H1 (cell line): ENCODE results near the gene TDRD1. TPM values are rescaled to one million over a fixed set of nuclear protein-coding genes. Genes with fewer than 3 reads are reported as not detected.
A peak's percentile ranks its signal among the peaks of the same experiment; 100 is the strongest.

Experiments used
- CTCF ChIA-PET: fragments of 300-600 bp; sonication (Branson Sonifier 250); formaldehyde crosslinking; loops from one replicate; lab custom pipeline; 2021; ENCODE audit not compliant: partially characterized antibody; lab: Charles Lee
- POLR2A ChIA-PET: fragments of 300-600 bp; sonication (Branson Sonifier 250); formaldehyde crosslinking; loops from one replicate; lab custom pipeline; 2021; ENCODE audit warnings: inconsistent platforms; ENCODE audit not compliant: partially characterized antibody; lab: Charles Lee
- DNase-seq, 2 experiments: peaks; one replicate each; pipeline versions ENCODE4 v3.0.0 to v3.0.0-alpha.2; 2010 to 2022; ENCODE audit warnings: low spot score in 2 of 2, low read depth in 1 of 2, mixed read lengths in 1 of 2
- FAIRE-seq: peaks from 2 replicates; lab custom pipeline; 2011; peaks lifted over from hg19 to GRCh38; lab: Jason Lieb, UNC
- H2AFZ ChIP-seq: 2 replicates; pipeline ENCODE4 v1.8.1; 2012; ENCODE audit warnings: low read length, inconsistent platforms
- H2AK5ac ChIP-seq: 2 replicates; pipeline ENCODE4 v1.6.1; 2013; ENCODE audit warnings: low read depth, low read length
- H2BK120ac ChIP-seq: replicated peaks from 2 replicates; pipeline ENCODE3; 2013; ENCODE audit warnings: low read depth, low read length, inconsistent platforms
- H2BK12ac ChIP-seq: 2 replicates; pipeline ENCODE4 v1.6.1; 2013; ENCODE audit warnings: low read depth, low read length
- H2BK15ac ChIP-seq: 2 replicates; pipeline ENCODE4 v1.6.1; 2013; ENCODE audit warnings: low read length
- H2BK20ac ChIP-seq: 2 replicates; pipeline ENCODE4 v1.6.1; 2013; ENCODE audit warnings: low read length
- H2BK5ac ChIP-seq: 2 replicates; pipeline ENCODE4 v1.6.1; 2013; ENCODE audit warnings: low read depth, low read length
- H3K14ac ChIP-seq: 2 replicates; pipeline ENCODE4 v1.6.1; 2013; ENCODE audit warnings: inconsistent platforms; ENCODE audit not compliant: insufficient read length
- H3K18ac ChIP-seq: 2 replicates; pipeline ENCODE4 v1.6.1; 2013; ENCODE audit warnings: low read length; ENCODE audit errors: extremely low read depth
- H3K23ac ChIP-seq: 2 replicates; pipeline ENCODE4 v1.6.1; 2013; ENCODE audit warnings: inconsistent platforms; ENCODE audit not compliant: insufficient read length
- H3K23me2 ChIP-seq: 2 replicates; pipeline ENCODE4 v1.6.1; 2013; ENCODE audit warnings: low read depth, low read length
- H3K27ac ChIP-seq: 2 replicates; pipeline ENCODE4 v1.6.1; 2011; ENCODE audit warnings: low read depth, low read length, inconsistent platforms
- H3K27me3 ChIP-seq, 4 experiments: replicated peaks in 1 of 4; 1 replicate in 1 of 4; 2 replicates in 3 of 4; pipeline versions ENCODE4 v1.6.1 to v1.8.1; 2011 to 2013; ENCODE audit warnings: low read length in 3 of 4, mild to moderate bottlenecking in 3 of 4, inconsistent platforms in 2 of 4, mixed read lengths in 2 of 4, moderate library complexity in 1 of 4; ENCODE audit not compliant: control insufficient read depth in 3 of 4, insufficient read depth in 3 of 4; ENCODE audit errors: extremely low read depth in 1 of 4
- H3K36me3 ChIP-seq, 4 experiments: 2 replicates each; pipeline versions ENCODE4 v1.6.1 to v1.8.1; 2011 to 2013; ENCODE audit warnings: mild to moderate bottlenecking in 4 of 4, low read length in 3 of 4, moderate library complexity in 2 of 4, control low read depth in 1 of 4, inconsistent platforms in 1 of 4; ENCODE audit not compliant: insufficient read depth in 4 of 4, control insufficient read depth in 2 of 4
- H3K4ac ChIP-seq: replicated peaks from 2 replicates; pipeline ENCODE3; 2013; ENCODE audit warnings: low read length, low read depth, mixed read lengths, inconsistent platforms; ENCODE audit not compliant: insufficient read length
- H3K4me1 ChIP-seq, 4 experiments: replicated peaks in 1 of 4; 1 replicate in 1 of 4; 2 replicates in 3 of 4; pipeline versions ENCODE4 v1.6.1 to v1.8.1; 2011 to 2013; ENCODE audit warnings: low read length in 3 of 4, inconsistent platforms in 2 of 4, mixed read lengths in 1 of 4; ENCODE audit not compliant: insufficient read depth in 4 of 4, control insufficient read depth in 3 of 4
- H3K4me2 ChIP-seq, 2 experiments: 2 replicates each; pipeline versions ENCODE4 v1.6.1 to v1.8.1; 2011 to 2013; ENCODE audit warnings: low read depth in 2 of 2, low read length in 2 of 2, control low read depth in 1 of 2, inconsistent platforms in 1 of 2, mild to moderate bottlenecking in 1 of 2; ENCODE audit not compliant: insufficient read depth in 1 of 2
- H3K4me3 ChIP-seq, 4 experiments: fragments of 200-600, 300-600 bp in 1 of 4; sonication (generic), shearing (Covaris generic), sonication (Bioruptor Twin) in 1 of 4; 2 replicates each; pipeline versions ENCODE4 v1.5.1 to v1.8.1; 2011 to 2016; ENCODE audit warnings: low read length in 4 of 4, low read depth in 3 of 4, control low read depth in 2 of 4, inconsistent platforms in 2 of 4, mild to moderate bottlenecking in 2 of 4, mixed read lengths in 1 of 4, moderate library complexity in 1 of 4; ENCODE audit not compliant: insufficient read depth in 2 of 4; ENCODE audit errors: extremely low read depth in 1 of 4
- H3K56ac ChIP-seq: replicated peaks from 2 replicates; pipeline ENCODE3; 2013; ENCODE audit warnings: low read depth, mild to moderate bottlenecking, mixed read lengths, low read length, inconsistent platforms; ENCODE audit not compliant: insufficient read length
- H3K79me1 ChIP-seq: 2 replicates; pipeline ENCODE4 v1.6.1; 2013; ENCODE audit warnings: low read depth, low read length, control low read depth
- H3K79me2 ChIP-seq, 2 experiments: 2 replicates each; pipeline versions ENCODE4 v1.6.1 to v1.8.1; 2012 to 2013; ENCODE audit warnings: low read length in 2 of 2, mild to moderate bottlenecking in 2 of 2, inconsistent platforms in 1 of 2; ENCODE audit not compliant: insufficient read depth in 2 of 2, control insufficient read depth in 1 of 2
- H3K9ac ChIP-seq, 4 experiments: replicated peaks in 1 of 4; 1 replicate in 1 of 4; 2 replicates in 3 of 4; pipeline versions ENCODE4 v1.6.1 to v1.8.1; 2011 to 2013; ENCODE audit warnings: low read depth in 3 of 4, low read length in 3 of 4, control low read depth in 2 of 4, mild to moderate bottlenecking in 2 of 4, moderate library complexity in 2 of 4, inconsistent platforms in 1 of 4; ENCODE audit errors: extremely low read depth in 1 of 4
- H3K9me3 ChIP-seq, 2 experiments: 2 replicates each; pipeline versions ENCODE4 v1.6.1 to v1.8.1; 2012 to 2013; ENCODE audit warnings: mild to moderate bottlenecking in 2 of 2, moderate library complexity in 2 of 2, control low read depth in 1 of 2, inconsistent platforms in 1 of 2, low read depth in 1 of 2, low read length in 1 of 2, mixed read lengths in 1 of 2; ENCODE audit not compliant: insufficient read depth in 2 of 2
- H4K20me1 ChIP-seq, 2 experiments: replicated peaks in 1 of 2; 2 replicates each; pipeline versions ENCODE3 to v1.8.1; 2011 to 2013; ENCODE audit warnings: inconsistent platforms in 2 of 2, low read length in 2 of 2, mild to moderate bottlenecking in 1 of 2; ENCODE audit not compliant: insufficient read depth in 2 of 2, control insufficient read depth in 1 of 2
- H4K5ac ChIP-seq: 2 replicates; pipeline ENCODE4 v1.6.1; 2013; ENCODE audit warnings: low read length, low read depth, mixed read lengths, inconsistent platforms; ENCODE audit not compliant: insufficient read length
- H4K8ac ChIP-seq: 2 replicates; pipeline ENCODE4 v1.8.0; 2013; ENCODE audit warnings: mild to moderate bottlenecking, moderate library complexity, low read length, inconsistent platforms; ENCODE audit not compliant: insufficient read depth; ENCODE audit errors: extremely low read depth
- H4K91ac ChIP-seq: replicated peaks from 2 replicates; pipeline ENCODE3; 2013; ENCODE audit warnings: low read length, mixed read lengths, inconsistent platforms; ENCODE audit not compliant: insufficient read length
- ASH2L ChIP-seq: fragments of 200-600, 300-600 bp; sonication (generic); IDR thresholded peaks from one replicate; pipeline ENCODE4 v1.7.1; 2017; ENCODE audit warnings: low read length
- ATF2 ChIP-seq: IDR thresholded peaks from 2 replicates; pipeline ENCODE4 v1.6.1; 2012; ENCODE audit warnings: low read length, inconsistent platforms
- BRCA1 ChIP-seq: IDR thresholded peaks from 2 replicates; pipeline ENCODE4 v1.6.1; 2012; ENCODE audit warnings: low read depth, low read length, improper control_type of control experiment
- CHD2 ChIP-seq: IDR thresholded peaks from 2 replicates; pipeline ENCODE4 v1.6.1; 2012; ENCODE audit warnings: low read length, improper control_type of control experiment
- POLR2A ChIP-seq, 2 experiments: IDR thresholded peaks; 1 replicate in 1 of 2; 2 replicates in 1 of 2; pipeline ENCODE4 v1.6.1; 2011; ENCODE audit warnings: low read depth in 2 of 2, low read length in 2 of 2, mild to moderate bottlenecking in 2 of 2; ENCODE audit errors: control extremely low read depth in 1 of 2
- SAP30 ChIP-seq: fragments of 300-600 bp; sonication (generic); IDR thresholded peaks from 2 replicates; pipeline ENCODE4 v1.7.1; 2012; ENCODE audit warnings: low read length, moderate library complexity, mild to moderate bottlenecking, inconsistent platforms; ENCODE audit not compliant: insufficient read depth, insufficient replicate concordance
- SP4 ChIP-seq: IDR thresholded peaks from 2 replicates; pipeline ENCODE4 v1.6.1; 2012; ENCODE audit warnings: low read length, inconsistent platforms
- WGBS, 2 experiments: shearing (Covaris generic) in 1 of 2; methylation state at CpG; one replicate each; pipeline versions ENCODE4 v1.1.6 to v1.1.7; 2013 to 2015; ENCODE audit warnings: low lambda C conversion rate in 2 of 2, mixed read lengths in 2 of 2, inconsistent platforms in 1 of 2, low coverage in 1 of 2, missing lambda C conversion rate in 1 of 2; ENCODE audit not compliant: insufficient replicate concordance in 2 of 2, insufficient coverage in 1 of 2, insufficient read length in 1 of 2; ENCODE audit errors: extremely low coverage in 1 of 2, missing lambda C conversion rate in 1 of 2; 5-methylcytosine and 5-hydroxymethylcytosine counted together
- polyA plus RNA-seq, 7 experiments: library from polyadenylated mRNA; depleted of rRNA in 3 of 7; stranded (reverse) in 5 of 7; unstranded in 2 of 7; fragments of >200 nt in 5 of 7; fragments of 200-250 nt in 2 of 7; gene quantifications; 1 replicate in 5 of 7; 2 replicates in 1 of 7; 4 replicates in 1 of 7; pipeline versions ENCODE4 v1.2.1 to v1.2.3, GENCODE V29; 2011 to 2013; ENCODE audit warnings: missing spikeins in 2 of 7, mixed read lengths in 2 of 7
- total RNA-seq: library from RNA; stranded (reverse); fragmentation: NEBNext Ultra II Directional; extraction: Animal tissue kit (Norgen Biotek cat#: 25700); gene quantifications from 2 replicates; pipeline ENCODE4 v1.2.1, GENCODE V29; 2021
- TF ChIP-seq, protein P1 (sequence below): IDR thresholded peaks from 2 replicates; pipeline ENCODE4 v1.6.1; 2011; ENCODE audit warnings: low read length, improper control_type of control experiment

TDRD1 gene
- total and polyA plus RNA-seq, 2 of the 8 experiments (the other 6 are each of a cell fraction or from before 2014, with no cell fraction given) = 0.02 to 0.71 TPM

DNA sequence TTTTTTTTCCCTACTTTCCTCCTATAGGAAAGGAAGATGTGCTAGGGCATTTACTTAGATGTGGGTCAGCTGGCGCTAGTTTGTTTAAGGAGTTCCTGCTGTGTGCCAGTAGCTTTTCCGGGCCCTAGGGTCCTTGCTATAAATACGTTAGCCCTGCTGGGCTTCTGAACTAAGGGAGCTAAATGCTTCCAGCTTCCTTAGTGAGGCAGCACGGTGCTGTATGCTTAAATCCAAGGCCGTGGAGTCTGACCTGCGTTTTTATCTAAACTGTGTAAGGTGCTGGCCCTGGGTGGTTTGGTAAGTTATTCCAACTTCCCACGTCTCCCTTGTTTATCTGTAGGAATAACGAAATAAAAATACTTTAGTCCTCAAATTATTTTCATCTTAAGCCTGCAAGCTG is 594 bp downstream of the TDRD1 start:
- peaks cover 0 to 3% (median 0%) of the 10 kb centered on the region in 4 experiments; a peak in 1 of 7 replicates for H3K27me3 ChIP-seq
- no peak for FAIRE-seq
- no peak for TF ChIP-seq CHD2
- TF ChIP-seq ATF2 = no peak
- TF ChIP-seq POLR2A (IDR thresholded peaks at IDR 0.05; ENCODE audit: control extremely low read depth in 1 of 2, low read depth in 2 of 2, low read length in 2 of 2) = no peak
- no peak for TF ChIP-seq SP4
- no peak for TF ChIP-seq SAP30
- TF ChIP-seq, protein P1, sequence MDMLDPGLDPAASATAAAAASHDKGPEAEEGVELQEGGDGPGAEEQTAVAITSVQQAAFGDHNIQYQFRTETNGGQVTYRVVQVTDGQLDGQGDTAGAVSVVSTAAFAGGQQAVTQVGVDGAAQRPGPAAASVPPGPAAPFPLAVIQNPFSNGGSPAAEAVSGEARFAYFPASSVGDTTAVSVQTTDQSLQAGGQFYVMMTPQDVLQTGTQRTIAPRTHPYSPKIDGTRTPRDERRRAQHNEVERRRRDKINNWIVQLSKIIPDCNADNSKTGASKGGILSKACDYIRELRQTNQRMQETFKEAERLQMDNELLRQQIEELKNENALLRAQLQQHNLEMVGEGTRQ = no peak
- no peak for TF ChIP-seq ASH2L
- no peak for TF ChIP-seq BRCA1
- TF ChIP-seq, all 59 proteins: peak for 0
- Histone ChIP-seq H3K4ac (no peak overlapping the region), H2BK12ac (no peak overlapping the region), H4K91ac (no peak overlapping the region), H3K14ac (no peak overlapping the region), H4K20me1 (no peaks in the 10 kb centered on the region), H3K79me1 (no peaks in the 10 kb centered on the region), H3K36me3 (no peaks in the 10 kb centered on the region), H3K23me2 (peaks cover 2% of the 10 kb centered on the region; the same call in 1 of the 2 replicates), H2BK5ac (no peak overlapping the region), H2BK20ac (no peak overlapping the region), H2AFZ (peak overlapping the region; percentile 68; the same call in 1 of the 2 replicates), H3K4me1 (peaks cover 0 to 2% (median under 1%) of the 10 kb centered on the region in 4 experiments; a peak in 3 of 7 replicates), H2AK5ac (no peak overlapping the region), H3K4me3 (no peak overlapping the region), H3K4me2 (peak overlapping the region; percentile 2 to 45; a peak in 1 of 4 replicates), H2BK120ac (no peak overlapping the region), H2BK15ac (no peak overlapping the region), H3K9me3 (no peaks in the 10 kb centered on the region), H3K18ac (no peak overlapping the region), H3K27ac (no peak overlapping the region), H3K9ac (no peak overlapping the region), H3K23ac (no peak overlapping the region), H4K5ac (no peak overlapping the region), H3K56ac (no peak overlapping the region), H3K79me2 (no peaks in the 10 kb centered on the region), H4K8ac (no peak overlapping the region)
- no peak for DNase-seq
- WGBS, 2 experiments = 59% methylated on average over 8 of the region's 8 CpGs; no CpG with 5 or more reads in 1 of the 2 experiments
- ChIA-PET CTCF (interaction anchor here (0.7 to 1.0 kb wide), 2 partner anchors 93 to 427 kb away, joined by 3 read pairs; no protein-coding TSS in a partner anchor), POLR2A (no interaction called here)
